ENCODE data around the gene TBCD. TPM values are rescaled to one million over a fixed set of nuclear protein-coding genes. Genes with fewer than 3 reads are reported as not detected.

Gene TBCD
- total RNA-seq, 2 experiments from 2014 or later: 155 to 157 TPM

GRCh38 chr17:82917699-82918345 lies 166.0 kb downstream of the TBCD start:
- Mint-ChIP-seq H3K27me3 (no peaks in the 10 kb centered on the region), H3K4me1 (peaks cover 13% of the 10 kb centered on the region), H3K36me3 (ENCODE audit: low read depth) (peaks cover 19% of the 10 kb centered on the region), H3K27ac (no peak overlapping the region), H3K4me3 (no peak overlapping the region), H3K9me3 (no peaks in the 10 kb centered on the region)
- ChIA-PET POLR2A (no interaction called here), CTCF (interaction anchor here (1.4 to 1.5 kb wide), 2 partner anchors 9 to 285 kb away, joined by 3 to 6 read pairs; no protein-coding TSS in a partner anchor)
- DNase-seq: peak; percentile 30

- Mint-ChIP-seq H3K4me1 (peaks cover 13% of the 10 kb centered on the region), H3K4me3 (no peak overlapping the region), H3K36me3 (ENCODE audit: low read depth) (peaks cover 20% of the 10 kb centered on the region), H3K27ac (no peak overlapping the region), H3K9me3 (no peaks in the 10 kb centered on the region), H3K27me3 (no peaks in the 10 kb centered on the region)
- no peak for DNase-seq
- ChIA-PET CTCF (no interaction called here), POLR2A (no interaction called here)
Measured at GRCh38 chr17:82918508-82918907, 166.6 kb downstream of the TBCD start.

- Mint-ChIP-seq H3K4me1 (peaks cover 6% of the 10 kb centered on the region), H3K27me3 (no peaks in the 10 kb centered on the region), H3K9me3 (no peaks in the 10 kb centered on the region), H3K36me3 (ENCODE audit: low read depth) (peaks cover 16% of the 10 kb centered on the region), H3K27ac (no peak overlapping the region), H3K4me3 (no peak overlapping the region)
- no peak for DNase-seq
- ChIA-PET POLR2A (no interaction called here), CTCF (no interaction called here)
Measured at GRCh38 chr17:82920150-82920549, 168.3 kb downstream of the TBCD start.

- no peaks in the 10 kb centered on the region for H3K27me3 Mint-ChIP-seq
- ChIA-PET POLR2A (no interaction called here), CTCF (interaction anchor here (0.6 kb wide), 1 partner anchor 142 kb away, joined by 3 read pairs; no protein-coding TSS in a partner anchor)
- no peak for DNase-seq
- peaks cover 13% of the 10 kb centered on the region for H3K36me3 Mint-ChIP-seq (ENCODE audit: low read depth)
- peaks cover 3% of the 10 kb centered on the region for H3K4me1 Mint-ChIP-seq
- no peaks in the 10 kb centered on the region for H3K9me3 Mint-ChIP-seq
- H3K4me3 Mint-ChIP-seq: no peak overlapping the region
- H3K27ac Mint-ChIP-seq: no peak overlapping the region
Measured at GRCh38 chr17:82920715-82921114, 168.8 kb downstream of the TBCD start.

GRCh38 chr17:82921426-82921825 lies 169.6 kb downstream of the TBCD start:
- ChIA-PET POLR2A (no interaction called here), CTCF (no interaction called here)
- H3K27me3 Mint-ChIP-seq: no peaks in the 10 kb centered on the region
- H3K4me1 Mint-ChIP-seq: peaks cover 3% of the 10 kb centered on the region
- H3K27ac Mint-ChIP-seq: no peak overlapping the region
- H3K9me3 Mint-ChIP-seq: no peaks in the 10 kb centered on the region
- no peak overlapping the region for H3K4me3 Mint-ChIP-seq
- DNase-seq: no peak
- H3K36me3 Mint-ChIP-seq (ENCODE audit: low read depth): peaks cover 12% of the 10 kb centered on the region

GRCh38 chr17:82922646-82923045 lies 170.8 kb downstream of the TBCD start:
- ChIA-PET POLR2A (no interaction called here), CTCF (no interaction called here)
- peaks cover 15% of the 10 kb centered on the region for H3K36me3 Mint-ChIP-seq (ENCODE audit: low read depth)
- no peak overlapping the region for H3K27ac Mint-ChIP-seq
- no peaks in the 10 kb centered on the region for H3K27me3 Mint-ChIP-seq
- no peaks in the 10 kb centered on the region for H3K9me3 Mint-ChIP-seq
- peaks cover 2% of the 10 kb centered on the region for H3K4me1 Mint-ChIP-seq
- DNase-seq: no peak
- H3K4me3 Mint-ChIP-seq: no peak overlapping the region

GRCh38 chr17:82923366-82924113 lies 171.7 kb downstream of the TBCD start:
- no peak overlapping the region for H3K27ac Mint-ChIP-seq
- H3K4me1 Mint-ChIP-seq: no peaks in the 10 kb centered on the region
- H3K27me3 Mint-ChIP-seq: no peaks in the 10 kb centered on the region
- DNase-seq: no peak
- peaks cover 15% of the 10 kb centered on the region for H3K36me3 Mint-ChIP-seq (ENCODE audit: low read depth)
- H3K9me3 Mint-ChIP-seq: no peaks in the 10 kb centered on the region
- POLR2A ChIA-PET: no interaction called here
- no peak overlapping the region for H3K4me3 Mint-ChIP-seq
- CTCF ChIA-PET: no interaction called here

GRCh38 chr17:82924214-82924613 lies 172.3 kb downstream of the TBCD start:
- Mint-ChIP-seq H3K9me3 (no peaks in the 10 kb centered on the region), H3K4me3 (no peak overlapping the region), H3K27ac (no peak overlapping the region), H3K4me1 (no peaks in the 10 kb centered on the region), H3K27me3 (no peaks in the 10 kb centered on the region), H3K36me3 (ENCODE audit: low read depth) (peaks cover 18% of the 10 kb centered on the region)
- ChIA-PET POLR2A (no interaction called here), CTCF (interaction anchor here (1.5 kb wide), 1 partner anchor 11 kb away, joined by 3 read pairs; no protein-coding TSS in a partner anchor)
- no peak for DNase-seq

GRCh38 chr17:82924812-82925211 lies 172.9 kb downstream of the TBCD start:
- Mint-ChIP-seq H3K27me3 (no peaks in the 10 kb centered on the region), H3K4me3 (no peak overlapping the region), H3K4me1 (no peaks in the 10 kb centered on the region), H3K36me3 (ENCODE audit: low read depth) (peaks cover 18% of the 10 kb centered on the region), H3K27ac (no peak overlapping the region), H3K9me3 (no peaks in the 10 kb centered on the region)
- ChIA-PET CTCF (interaction anchor here (1.5 kb wide), 1 partner anchor 12 kb away, joined by 3 read pairs; no protein-coding TSS in a partner anchor), POLR2A (no interaction called here)
- DNase-seq: no peak

GRCh38 chr17:82925336-82925735 lies 173.5 kb downstream of the TBCD start:
- POLR2A ChIA-PET: no interaction called here
- Mint-ChIP-seq H3K4me1 (no peaks in the 10 kb centered on the region), H3K9me3 (no peaks in the 10 kb centered on the region), H3K4me3 (no peak overlapping the region), H3K36me3 (ENCODE audit: low read depth) (peaks cover 18% of the 10 kb centered on the region), H3K27ac (peak overlapping the region; percentile 41), H3K27me3 (no peaks in the 10 kb centered on the region)
- CTCF ChIA-PET: interaction anchor here (0.7 to 1.5 kb wide), 2 partner anchors 13 to 104 kb away, joined by 3 to 4 read pairs; no protein-coding TSS in a partner anchor
- DNase-seq: no peak

- no peaks in the 10 kb centered on the region for H3K27me3 Mint-ChIP-seq
- no peaks in the 10 kb centered on the region for H3K4me1 Mint-ChIP-seq
- no peak overlapping the region for H3K4me3 Mint-ChIP-seq
- CTCF ChIA-PET: interaction anchor here (0.5 to 0.7 kb wide), 2 partner anchors 105 to 232 kb away, joined by 3 to 4 read pairs; no protein-coding TSS in a partner anchor
- DNase-seq: no peak
- peaks cover 23% of the 10 kb centered on the region for H3K36me3 Mint-ChIP-seq (ENCODE audit: low read depth)
- POLR2A ChIA-PET: no interaction called here
- no peak overlapping the region for H3K27ac Mint-ChIP-seq
- H3K9me3 Mint-ChIP-seq: no peaks in the 10 kb centered on the region
Measured at GRCh38 chr17:82926081-82926480, 174.2 kb downstream of the TBCD start.

GRCh38 chr17:82926716-82927115 lies 174.9 kb downstream of the TBCD start:
- Mint-ChIP-seq H3K36me3 (ENCODE audit: low read depth) (peaks cover 26% of the 10 kb centered on the region), H3K4me3 (no peak overlapping the region), H3K27me3 (no peaks in the 10 kb centered on the region), H3K9me3 (no peaks in the 10 kb centered on the region), H3K4me1 (no peaks in the 10 kb centered on the region), H3K27ac (no peak overlapping the region)
- no peak for DNase-seq
- ChIA-PET CTCF (interaction anchor here (0.5 to 1.6 kb wide), 2 partner anchors 233 to 278 kb away, joined by 3 read pairs; no protein-coding TSS in a partner anchor), POLR2A (no interaction called here)

GRCh38 chr17:82927311-82927660 lies 175.4 kb downstream of the TBCD start:
- Mint-ChIP-seq H3K27ac (no peak overlapping the region), H3K4me3 (no peak overlapping the region), H3K27me3 (no peaks in the 10 kb centered on the region), H3K4me1 (no peaks in the 10 kb centered on the region), H3K36me3 (ENCODE audit: low read depth) (peaks cover 24% of the 10 kb centered on the region), H3K9me3 (no peaks in the 10 kb centered on the region)
- CTCF ChIA-PET: interaction anchor here (1.6 kb wide), 1 partner anchor 278 kb away, joined by 3 read pairs; no protein-coding TSS in a partner anchor
- POLR2A ChIA-PET: no interaction called here
- no peak for DNase-seq
